ENCODE data around the gene TRMT44. TPM values are rescaled to one million over a fixed set of nuclear protein-coding genes. Genes with fewer than 3 reads are reported as not detected.

The TRMT44 gene
- polyA plus RNA-seq, 1 donor (not counting 4 experiments of a cell fraction or from before 2014, with no cell fraction given): 8.8 TPM

- Histone ChIP-seq H3K36me3 (ENCODE audit: control insufficient read depth in 2 of 2, extremely low read depth in 1 of 2, insufficient read depth in 2 of 2, low read length in 2 of 2) (no peaks in the 10 kb centered on the region), H3K27ac (ENCODE audit: control insufficient read depth, insufficient read depth, low read length) (no peak overlapping the region), H3K9me1 (ENCODE audit: control insufficient read depth, extremely low read depth, insufficient read depth, low read length) (no peaks in the 10 kb centered on the region), H4K20me1 (ENCODE audit: control insufficient read depth, extremely low read depth, insufficient read depth, low read length) (no peaks in the 10 kb centered on the region), H3K9me3 (ENCODE audit: control insufficient read depth, low read depth, low read length) (no peaks in the 10 kb centered on the region), H2AFZ (ENCODE audit: control insufficient read depth, low read length) (no peak overlapping the region), H3K9ac (ENCODE audit: control insufficient read depth, extremely low read depth, insufficient read depth, low read length) (no peak overlapping the region), H3K79me2 (ENCODE audit: control insufficient read depth, insufficient read depth, low read length) (no peaks in the 10 kb centered on the region), H3K4me3 (ENCODE audit: control insufficient read depth in 2 of 3, extremely low read depth in 1 of 3, insufficient read depth in 2 of 3, low read depth in 1 of 3, low read length in 3 of 3) (no peak overlapping the region), H3K4me1 (ENCODE audit: control insufficient read depth, extremely low read depth, insufficient read depth, low read length) (no peaks in the 10 kb centered on the region), H3K4me2 (ENCODE audit: control insufficient read depth, extremely low read depth, insufficient read depth, low read depth, low read length) (no peak overlapping the region), H3K27me3 (ENCODE audit: control insufficient read depth, extremely low read depth, insufficient read depth, low read length) (peaks cover 9% of the 10 kb centered on the region)
- TF ChIP-seq EZH2 (IDR thresholded peaks at IDR 0.05; ENCODE audit: low read length): no peak
- TF ChIP-seq, protein P1, sequence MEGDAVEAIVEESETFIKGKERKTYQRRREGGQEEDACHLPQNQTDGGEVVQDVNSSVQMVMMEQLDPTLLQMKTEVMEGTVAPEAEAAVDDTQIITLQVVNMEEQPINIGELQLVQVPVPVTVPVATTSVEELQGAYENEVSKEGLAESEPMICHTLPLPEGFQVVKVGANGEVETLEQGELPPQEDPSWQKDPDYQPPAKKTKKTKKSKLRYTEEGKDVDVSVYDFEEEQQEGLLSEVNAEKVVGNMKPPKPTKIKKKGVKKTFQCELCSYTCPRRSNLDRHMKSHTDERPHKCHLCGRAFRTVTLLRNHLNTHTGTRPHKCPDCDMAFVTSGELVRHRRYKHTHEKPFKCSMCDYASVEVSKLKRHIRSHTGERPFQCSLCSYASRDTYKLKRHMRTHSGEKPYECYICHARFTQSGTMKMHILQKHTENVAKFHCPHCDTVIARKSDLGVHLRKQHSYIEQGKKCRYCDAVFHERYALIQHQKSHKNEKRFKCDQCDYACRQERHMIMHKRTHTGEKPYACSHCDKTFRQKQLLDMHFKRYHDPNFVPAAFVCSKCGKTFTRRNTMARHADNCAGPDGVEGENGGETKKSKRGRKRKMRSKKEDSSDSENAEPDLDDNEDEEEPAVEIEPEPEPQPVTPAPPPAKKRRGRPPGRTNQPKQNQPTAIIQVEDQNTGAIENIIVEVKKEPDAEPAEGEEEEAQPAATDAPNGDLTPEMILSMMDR (optimal IDR thresholded peaks at IDR 0.05 in 1 of 3, IDR thresholded peaks at IDR 0.05 in 1 of 3, conservative IDR thresholded peaks at IDR 0.05 in 1 of 3; ENCODE audit: extremely low read depth in 1 of 3, insufficient read depth in 2 of 3, low read length in 3 of 3): no peak
- dilution Hi-C loops (cut with MboI; ENCODE audit: extremely low pct_ligation_motif_present, low sequenced_read_pairs): no loop called here
- no peak for DNase-seq (ENCODE audit: low read depth, low spot score)
- no peak for FAIRE-seq
Measured at GRCh38 chr4:8509311-8509950, 68.9 kb downstream of the TRMT44 start.

GRCh38 chr4:8510191-8510590 is 69.6 kb downstream of the TRMT44 start:
- Histone ChIP-seq H3K79me2 (ENCODE audit: control insufficient read depth, insufficient read depth, low read length) (no peaks in the 10 kb centered on the region), H2AFZ (ENCODE audit: control insufficient read depth, low read length) (no peak overlapping the region), H3K36me3 (ENCODE audit: control insufficient read depth in 2 of 2, extremely low read depth in 1 of 2, insufficient read depth in 2 of 2, low read length in 2 of 2) (no peaks in the 10 kb centered on the region), H3K27me3 (ENCODE audit: control insufficient read depth, extremely low read depth, insufficient read depth, low read length) (peaks cover 3% of the 10 kb centered on the region), H3K9me3 (ENCODE audit: control insufficient read depth, low read depth, low read length) (no peaks in the 10 kb centered on the region), H3K4me3 (ENCODE audit: control insufficient read depth in 2 of 3, extremely low read depth in 1 of 3, insufficient read depth in 2 of 3, low read depth in 1 of 3, low read length in 3 of 3) (no peak overlapping the region), H3K9ac (ENCODE audit: control insufficient read depth, extremely low read depth, insufficient read depth, low read length) (no peak overlapping the region), H3K27ac (ENCODE audit: control insufficient read depth, insufficient read depth, low read length) (no peak overlapping the region), H3K4me1 (ENCODE audit: control insufficient read depth, extremely low read depth, insufficient read depth, low read length) (no peaks in the 10 kb centered on the region), H3K4me2 (ENCODE audit: control insufficient read depth, extremely low read depth, insufficient read depth, low read depth, low read length) (no peak overlapping the region), H4K20me1 (ENCODE audit: control insufficient read depth, extremely low read depth, insufficient read depth, low read length) (no peaks in the 10 kb centered on the region), H3K9me1 (ENCODE audit: control insufficient read depth, extremely low read depth, insufficient read depth, low read length) (no peaks in the 10 kb centered on the region)
- FAIRE-seq: no peak
- dilution Hi-C loops (cut with MboI; ENCODE audit: extremely low pct_ligation_motif_present, low sequenced_read_pairs): no loop called here
- DNase-seq (ENCODE audit: low read depth, low spot score): no peak
- TF ChIP-seq, protein P1 (optimal IDR thresholded peaks at IDR 0.05 in 1 of 3, IDR thresholded peaks at IDR 0.05 in 1 of 3, conservative IDR thresholded peaks at IDR 0.05 in 1 of 3; ENCODE audit: extremely low read depth in 1 of 3, insufficient read depth in 2 of 3, low read length in 3 of 3): no peak
- TF ChIP-seq EZH2 (IDR thresholded peaks at IDR 0.05; ENCODE audit: low read length): no peak
